Fibroblast of skin of back (primary cell): ENCODE results near the gene BST2.
A peak's percentile ranks its signal among the peaks of the same experiment; 100 is the strongest.

Experiments used
- DNase-seq: peaks from one replicate; pipeline ENCODE4 v3.0.0-alpha.2; 2013

Gene BST2

GRCh38 chr19:17419621-17420474 lies 14.4 kb upstream of the BST2 start, which contains the start of gene MVB12A:
Gene MVB12A (plus strand): TSS chr19:17420047. CDS start chr19:17420136, 89 bp downstream.
- DNase-seq = peak; percentile 99

GRCh38 chr19:17419154-17419620 lies 13.8 kb upstream of the BST2 start:
- DNase-seq = no peak

GRCh38 chr19:17418710-17419109 lies 13.3 kb upstream of the BST2 start:
- no peak for DNase-seq

- DNase-seq = no peak
Observed at GRCh38 chr19:17415121-17415520, 9.7 kb upstream of the BST2 start.

- DNase-seq = no peak
Observed at GRCh38 chr19:17414097-17414496, 8.7 kb upstream of the BST2 start.

GRCh38 chr19:17411801-17412200 lies 6.4 kb upstream of the BST2 start:
- DNase-seq = no peak

- no peak for DNase-seq
Observed at GRCh38 chr19:17409990-17410389, 4.6 kb upstream of the BST2 start.

- DNase-seq = no peak
Observed at GRCh38 chr19:17406887-17407196, 1.4 kb upstream of the BST2 start.

- DNase-seq = peak; percentile 70
Observed at GRCh38 chr19:17406046-17406886, 836 bp upstream of the BST2 start.

- DNase-seq = no peak
Observed at GRCh38 chr19:17404621-17405249, 695 bp downstream of the BST2 start.

- DNase-seq = no peak
Observed at GRCh38 chr19:17404015-17404414, 1.4 kb downstream of the BST2 start.

GRCh38 chr19:17402982-17403855 lies 2.2 kb downstream of the BST2 start:
- DNase-seq = no peak

GRCh38 chr19:17401628-17402027 lies 3.8 kb downstream of the BST2 start:
- no peak for DNase-seq

- DNase-seq = no peak
Observed at GRCh38 chr19:17398902-17399527, 6.4 kb downstream of the BST2 start.

GRCh38 chr19:17394891-17395415 lies 10.5 kb downstream of the BST2 start:
- peak; percentile 59 for DNase-seq

- DNase-seq = no peak
Observed at GRCh38 chr19:17393914-17394313, 11.5 kb downstream of the BST2 start, which contains the start of gene CCDC194. Gene CCDC194 (minus strand): TSS chr19:17394196. CDS start chr19:17394158, 38 bp downstream.

GRCh38 chr19:17393002-17393401 lies 12.4 kb downstream of the BST2 start:
- peak; percentile 15 for DNase-seq

- DNase-seq = no peak
Observed at GRCh38 chr19:17391371-17392151, 13.9 kb downstream of the BST2 start.

GRCh38 chr19:17390665-17391370 lies 14.6 kb downstream of the BST2 start:
- peak; percentile 90 for DNase-seq
